Stimulated activated CD4-positive, alpha-beta T cell treated with anti-CD3 and anti-CD28 coated beads, Interleukin-4, amount 100 ng/mL, for 48 hours (primary cell): ENCODE measurements around the gene DNAAF5.
A peak's percentile ranks its signal among the peaks of the same experiment; 100 is the strongest.

Experiments
- DNase-seq, 2 donors: peaks; one replicate each; pipeline ENCODE4 v3.0.0-alpha.2; 2020; ENCODE audit warnings: low read depth in 2 of 2

The DNAAF5 gene

GRCh38 chr7:768881-769504 lies 42.5 kb downstream of the DNAAF5 start:
- no peak for DNase-seq

- DNase-seq, result no peak
Measured at GRCh38 chr7:770336-770735, 43.8 kb downstream of the DNAAF5 start.

- no peak for DNase-seq
Measured at GRCh38 chr7:770741-771166, 44.3 kb downstream of the DNAAF5 start.

GRCh38 chr7:771234-772004 lies 44.9 kb downstream of the DNAAF5 start:
- no peak for DNase-seq

GRCh38 chr7:772005-772294 lies 45.5 kb downstream of the DNAAF5 start:
- no peak for DNase-seq

GRCh38 chr7:772392-772791 lies 45.9 kb downstream of the DNAAF5 start:
- DNase-seq, result no peak

- no peak for DNase-seq
Measured at GRCh38 chr7:772861-773621, 46.5 kb downstream of the DNAAF5 start.

GRCh38 chr7:773622-773915 lies 47.1 kb downstream of the DNAAF5 start:
- no peak for DNase-seq

- peak; percentile 41 to 69 for DNase-seq
Measured at GRCh38 chr7:774161-775109, 47.9 kb downstream of the DNAAF5 start.

GRCh38 chr7:776381-776780 lies 49.9 kb downstream of the DNAAF5 start:
- DNase-seq, result no peak

GRCh38 chr7:776992-777727 lies 50.7 kb downstream of the DNAAF5 start:
- DNase-seq, result no peak

- DNase-seq, result no peak
Measured at GRCh38 chr7:777728-778078, 51.2 kb downstream of the DNAAF5 start.

GRCh38 chr7:778271-778967 lies 51.9 kb downstream of the DNAAF5 start:
- no peak for DNase-seq

- no peak for DNase-seq
Measured at GRCh38 chr7:778968-779451, 52.5 kb downstream of the DNAAF5 start.

- DNase-seq, result no peak
Measured at GRCh38 chr7:779480-779879, 53.0 kb downstream of the DNAAF5 start.

- DNase-seq, result no peak
Measured at GRCh38 chr7:780081-780480, 53.6 kb downstream of the DNAAF5 start.

- no peak for DNase-seq
Measured at GRCh38 chr7:780516-780915, 54.0 kb downstream of the DNAAF5 start.

GRCh38 chr7:781186-781849 lies 54.8 kb downstream of the DNAAF5 start:
- no peak for DNase-seq

- no peak for DNase-seq
Measured at GRCh38 chr7:781936-782529, 55.5 kb downstream of the DNAAF5 start.
